ENCODE data around the gene LGI2.

- TF ChIP-seq CTCF (IDR thresholded peaks at IDR 0.05 in 4 of 5, conservative IDR thresholded peaks at IDR 0.05 in 1 of 5) (no peak), POLR2A (IDR thresholded peaks at IDR 0.05) (no peak)
These were observed 42.0 kb downstream of the LGI2 start for GRCh38 chr4:24988776-24989175.

All from gastrocnemius medialis (tissue), 4 donors.